Uterus (tissue), 4 donors: ENCODE measurements around the gene COL4A2. TPM values are rescaled to one million over a fixed set of nuclear protein-coding genes. Genes with fewer than 3 reads are reported as not detected.

ENCODE experiments used
- DNase-seq, 2 donors: peaks; one replicate each; pipeline ENCODE4 v3.0.0-alpha.2; 2019 to 2020
- H3K27ac ChIP-seq, 2 donors: fragments of 200-600 bp; sonication (generic); 1 replicate in 1 of 2; 2 replicates in 1 of 2; pipeline ENCODE4 v1.5.1; 2016 to 2018
- H3K27me3 ChIP-seq, 2 donors: fragments of 200-600 bp; sonication (generic); one replicate each; pipeline ENCODE4 v1.5.1; 2018 to 2019; ENCODE audit warnings: control low read depth in 1 of 2
- H3K36me3 ChIP-seq, 2 donors: fragments of 200-600 bp; sonication (generic); one replicate each; pipeline ENCODE4 v1.5.1; 2019; ENCODE audit warnings: control low read depth in 1 of 2
- H3K4me1 ChIP-seq, 2 donors: fragments of 200-600 bp; sonication (generic); one replicate each; pipeline ENCODE4 v1.5.1; 2018 to 2019; ENCODE audit warnings: control low read depth in 1 of 2
- H3K4me3 ChIP-seq, 2 donors: fragments of 200-600 bp; sonication (generic); 1 replicate in 1 of 2; 2 replicates in 1 of 2; pipeline ENCODE4 v1.5.1; 2018 to 2019; ENCODE audit warnings: mild to moderate bottlenecking in 1 of 2
- H3K9me3 ChIP-seq, 2 donors: fragments of 200-600 bp; sonication (generic); one replicate each; pipeline ENCODE4 v1.5.1; 2019; ENCODE audit warnings: control low read depth in 1 of 2
- POLR2A ChIP-seq, 2 donors: fragments of 450-650 bp; IDR thresholded peaks; one replicate each; pipeline ENCODE4 v1.6.1; 2016; ENCODE audit warnings: antibody characterized with exemption in 2 of 2, mild to moderate bottlenecking in 1 of 2, moderate library complexity in 1 of 2
- intact Hi-C: fragments of 100-400 bp; cut with DNase I; formaldehyde crosslinking; loops from one replicate; pipeline ENCODE4 v1.15.1; 2023; ENCODE audit warnings: low total_unique reads
- total RNA-seq, 4 donors: library from RNA; depleted of rRNA in 3 of 4; stranded (reverse); fragments of >200 nt in 3 of 4; gene quantifications; one replicate each; pipeline versions ENCODE4 v1.1.0 to v1.2.4, GENCODE V29; 2014 to 2023
- TF ChIP-seq, protein P1 (sequence below), 4 experiments: fragments of 200-600 bp in 2 of 4; fragments of 450-650 bp in 2 of 4; sonication (generic) in 2 of 4; IDR thresholded peaks; one replicate each; pipeline ENCODE4 v1.5.1; 2016 to 2019; ENCODE audit warnings: antibody characterized with exemption in 4 of 4, mild to moderate bottlenecking in 2 of 4, moderate library complexity in 1 of 4
- donor health status: DM: yes; HTN: yes; CAD: no.

COL4A2 gene
- total RNA-seq, 4 donors from 2014 or later: 157 to 606 (median 284) TPM

DNA sequence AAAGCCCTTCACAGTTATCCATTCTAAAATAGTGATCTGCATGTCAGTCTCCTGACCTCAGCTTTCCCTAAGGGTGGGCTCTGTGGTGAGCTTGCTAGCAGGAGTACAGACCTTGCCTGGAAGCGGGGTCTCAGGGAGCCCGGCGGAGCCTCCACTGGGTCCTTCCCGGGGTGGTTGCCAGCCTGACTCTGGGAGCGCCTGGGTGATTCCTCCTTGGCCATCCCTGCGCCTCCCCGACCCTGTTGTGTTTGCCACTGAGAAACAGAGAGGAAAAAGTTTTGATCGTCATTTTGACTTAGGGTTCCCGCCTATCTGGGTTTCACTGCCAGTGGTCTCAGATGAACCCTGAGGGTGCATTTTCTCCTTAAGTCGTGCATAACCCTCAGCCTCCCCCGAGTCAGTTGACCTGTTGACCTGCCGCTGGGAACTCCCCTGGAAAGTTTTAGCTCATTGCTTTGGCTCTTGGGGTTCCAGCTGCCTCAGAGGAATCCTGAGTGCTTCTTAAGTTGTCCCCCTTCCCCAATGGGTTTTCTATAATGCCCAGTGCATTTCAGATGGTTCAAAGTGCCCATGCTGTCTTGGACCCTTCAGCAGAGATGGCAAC lies 136.6 kb downstream of the COL4A2 start:
- intact Hi-C loops: no loop called here
- Histone ChIP-seq H3K27ac (peak overlapping the region; percentile 64 to 77), H3K4me1 (no peaks in the 10 kb centered on the region), H3K4me3 (no peak overlapping the region), H3K27me3 (no peaks in the 10 kb centered on the region), H3K36me3 (no peaks in the 10 kb centered on the region), H3K9me3 (no peaks in the 10 kb centered on the region)
- TF ChIP-seq, protein P1, sequence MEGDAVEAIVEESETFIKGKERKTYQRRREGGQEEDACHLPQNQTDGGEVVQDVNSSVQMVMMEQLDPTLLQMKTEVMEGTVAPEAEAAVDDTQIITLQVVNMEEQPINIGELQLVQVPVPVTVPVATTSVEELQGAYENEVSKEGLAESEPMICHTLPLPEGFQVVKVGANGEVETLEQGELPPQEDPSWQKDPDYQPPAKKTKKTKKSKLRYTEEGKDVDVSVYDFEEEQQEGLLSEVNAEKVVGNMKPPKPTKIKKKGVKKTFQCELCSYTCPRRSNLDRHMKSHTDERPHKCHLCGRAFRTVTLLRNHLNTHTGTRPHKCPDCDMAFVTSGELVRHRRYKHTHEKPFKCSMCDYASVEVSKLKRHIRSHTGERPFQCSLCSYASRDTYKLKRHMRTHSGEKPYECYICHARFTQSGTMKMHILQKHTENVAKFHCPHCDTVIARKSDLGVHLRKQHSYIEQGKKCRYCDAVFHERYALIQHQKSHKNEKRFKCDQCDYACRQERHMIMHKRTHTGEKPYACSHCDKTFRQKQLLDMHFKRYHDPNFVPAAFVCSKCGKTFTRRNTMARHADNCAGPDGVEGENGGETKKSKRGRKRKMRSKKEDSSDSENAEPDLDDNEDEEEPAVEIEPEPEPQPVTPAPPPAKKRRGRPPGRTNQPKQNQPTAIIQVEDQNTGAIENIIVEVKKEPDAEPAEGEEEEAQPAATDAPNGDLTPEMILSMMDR (IDR thresholded peaks at IDR 0.05): no peak
- TF ChIP-seq POLR2A (IDR thresholded peaks at IDR 0.05): no peak
- DNase-seq: peak; percentile 46 to 47

DNA sequence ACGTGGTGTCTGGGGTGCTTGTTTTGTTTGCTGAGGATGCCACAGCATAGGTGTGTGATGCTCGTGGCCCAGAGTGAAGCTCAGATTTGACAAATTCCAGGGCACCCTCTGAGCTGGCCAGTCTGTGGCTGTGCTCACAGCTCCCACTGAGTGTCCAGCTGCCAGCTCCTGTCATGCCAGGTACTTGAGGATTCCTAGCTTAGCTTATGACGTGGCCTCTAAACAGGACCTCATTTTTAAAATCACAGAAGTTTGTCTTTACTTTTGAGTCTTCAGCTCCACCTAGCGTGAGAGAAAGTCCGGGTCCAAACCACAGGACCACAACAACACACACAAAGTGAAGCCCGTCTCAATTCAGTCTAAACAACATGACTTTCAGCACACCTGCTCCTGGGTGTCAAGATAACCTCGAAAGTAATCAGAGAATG lies 137.2 kb downstream of the COL4A2 start:
- no peaks in the 10 kb centered on the region for H3K27me3 ChIP-seq
- no peak for TF ChIP-seq POLR2A (IDR thresholded peaks at IDR 0.05)
- TF ChIP-seq, protein P1 (IDR thresholded peaks at IDR 0.05): peak; percentile 49 to 65 (median 52)
- intact Hi-C loops: no loop called here
- H3K4me1 ChIP-seq: no peaks in the 10 kb centered on the region
- H3K4me3 ChIP-seq: no peak overlapping the region
- peak; percentile 36 to 58 for DNase-seq
- no peaks in the 10 kb centered on the region for H3K9me3 ChIP-seq
- H3K36me3 ChIP-seq: no peaks in the 10 kb centered on the region
- peak overlapping the region; percentile 64 to 77 for H3K27ac ChIP-seq

DNA sequence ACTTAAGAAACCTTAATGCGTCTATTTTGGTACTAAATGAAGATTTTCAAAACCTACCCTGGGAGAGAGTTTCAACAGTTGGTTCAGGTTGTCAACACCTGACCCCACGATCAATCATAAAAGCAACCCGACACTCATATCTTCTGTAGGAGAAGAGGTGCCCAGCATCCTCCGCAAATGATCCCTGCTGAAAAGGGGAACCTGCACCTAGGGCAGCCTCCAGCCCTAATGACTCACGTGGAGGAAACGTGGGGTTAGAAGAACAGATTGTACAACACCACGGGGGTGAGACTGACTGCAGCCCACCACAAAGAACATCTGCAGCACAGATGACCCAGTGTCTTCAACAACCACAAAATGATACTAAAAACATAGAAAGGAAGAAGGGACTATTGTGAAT lies 138.1 kb downstream of the COL4A2 start:
- Histone ChIP-seq H3K4me1 (no peaks in the 10 kb centered on the region), H3K4me3 (no peak overlapping the region), H3K27me3 (no peaks in the 10 kb centered on the region), H3K36me3 (no peaks in the 10 kb centered on the region), H3K27ac (no peak overlapping the region), H3K9me3 (no peaks in the 10 kb centered on the region)
- no peak for TF ChIP-seq POLR2A (IDR thresholded peaks at IDR 0.05)
- TF ChIP-seq, protein P1 (IDR thresholded peaks at IDR 0.05): no peak
- intact Hi-C loops: loop anchor here (5.0 kb wide), 1 partner anchor 223 kb away; no protein-coding TSS in a partner anchor
- no peak for DNase-seq

DNA sequence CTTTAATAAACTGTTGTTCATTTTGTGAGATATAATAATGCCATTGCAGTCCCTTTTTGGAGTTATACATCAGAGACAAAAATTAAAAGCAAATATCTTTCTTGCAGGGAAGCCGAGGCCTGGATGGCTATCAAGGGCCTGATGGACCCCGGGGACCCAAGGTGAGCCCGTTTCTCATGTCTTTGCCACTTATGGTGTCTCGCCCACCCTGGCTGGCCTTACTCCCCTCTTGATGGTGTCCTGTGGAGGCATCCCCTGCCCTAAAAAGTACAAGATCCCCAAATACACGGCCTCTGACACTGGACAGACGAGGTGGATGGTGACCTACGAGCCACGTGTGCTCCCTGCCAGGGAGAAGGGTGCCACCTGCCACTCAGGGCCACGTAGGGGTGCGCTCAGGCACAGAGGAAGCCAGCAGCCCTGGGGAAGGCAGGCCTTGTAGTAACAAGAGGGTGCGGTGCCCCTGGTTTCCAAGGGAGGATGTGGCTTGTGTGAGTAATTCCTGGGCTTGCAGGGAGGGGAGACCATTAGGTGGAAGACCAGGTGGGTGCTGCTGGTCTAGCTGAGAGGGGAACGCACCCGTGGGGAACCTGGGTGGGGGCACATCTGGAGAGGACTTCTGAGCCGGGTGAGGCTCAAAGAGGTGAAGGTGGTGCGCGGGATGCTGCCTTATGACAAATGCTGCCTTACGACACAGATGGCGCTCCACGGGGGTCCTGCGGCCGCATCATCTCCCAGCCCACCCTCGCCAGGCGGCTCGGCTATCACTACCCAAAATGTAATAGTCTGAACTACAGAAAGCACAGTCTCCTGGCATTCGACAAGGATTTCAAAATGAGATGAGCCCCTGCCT lies 138.9 kb downstream of the COL4A2 start:
- H3K36me3 ChIP-seq: no peaks in the 10 kb centered on the region
- no peak overlapping the region for H3K4me3 ChIP-seq
- peak in 1 of 2 donors; percentile 13 for DNase-seq
- intact Hi-C loops: loop anchor here (5.0 kb wide), 1 partner anchor 224 kb away; no protein-coding TSS in a partner anchor
- H3K4me1 ChIP-seq: no peaks in the 10 kb centered on the region
- no peak overlapping the region for H3K27ac ChIP-seq
- TF ChIP-seq, protein P1 (IDR thresholded peaks at IDR 0.05): no peak
- no peak for TF ChIP-seq POLR2A (IDR thresholded peaks at IDR 0.05)
- no peaks in the 10 kb centered on the region for H3K27me3 ChIP-seq
- H3K9me3 ChIP-seq: no peaks in the 10 kb centered on the region

DNA sequence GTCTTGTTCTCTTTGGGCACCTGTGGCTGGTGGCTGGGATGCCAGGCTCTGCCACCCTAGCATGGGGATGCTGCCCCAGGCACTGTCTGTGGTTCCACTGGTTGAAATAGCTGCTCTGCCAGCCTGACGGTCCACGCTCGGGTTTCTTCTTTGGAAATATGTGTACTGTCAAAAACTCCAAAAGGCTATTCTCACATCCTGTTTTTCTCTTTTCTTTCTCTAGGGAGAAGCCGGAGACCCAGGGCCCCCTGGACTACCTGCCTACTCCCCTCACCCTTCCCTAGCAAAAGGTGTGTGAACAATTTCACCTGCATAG lies 139.4 kb downstream of the COL4A2 start:
- Histone ChIP-seq H3K4me1 (no peaks in the 10 kb centered on the region), H3K36me3 (no peaks in the 10 kb centered on the region), H3K27ac (no peak overlapping the region), H3K4me3 (no peak overlapping the region), H3K27me3 (no peaks in the 10 kb centered on the region), H3K9me3 (no peaks in the 10 kb centered on the region)
- DNase-seq: peak in 1 of 2 donors; percentile 4
- intact Hi-C loops: loop anchor here (5.0 kb wide), 1 partner anchor 224 kb away; no protein-coding TSS in a partner anchor
- no peak for TF ChIP-seq POLR2A (IDR thresholded peaks at IDR 0.05)
- TF ChIP-seq, protein P1 (IDR thresholded peaks at IDR 0.05): no peak
